Astrocyte (in vitro differentiated cells and primary cell): ENCODE data around the gene FAM50A. TPM values are rescaled to one million over a fixed set of nuclear protein-coding genes. Genes with fewer than 3 reads are reported as not detected.

Source experiments
- DNase-seq: peaks from one replicate; pipeline ENCODE4 v3.0.0-alpha.2; 2010; ENCODE audit warnings: low read depth
- FAIRE-seq: peaks from 2 replicates; lab custom pipeline; 2011; peaks lifted over from hg19 to GRCh38; lab: Jason Lieb, UNC
- H2AFZ ChIP-seq: 2 replicates; pipeline ENCODE4 v1.6.0; 2012; ENCODE audit warnings: low read depth, low read length, inconsistent platforms
- H3K27ac ChIP-seq: 2 replicates; pipeline ENCODE4 v1.5.1; 2011; ENCODE audit warnings: low read depth, low read length, inconsistent platforms
- H3K27me3 ChIP-seq: 2 replicates; pipeline ENCODE4 v1.6.0; 2011; ENCODE audit warnings: low read length, inconsistent platforms; ENCODE audit not compliant: insufficient read depth
- H3K36me3 ChIP-seq: 2 replicates; pipeline ENCODE4 v1.5.1; 2011; ENCODE audit warnings: low read length, inconsistent platforms; ENCODE audit not compliant: insufficient read depth
- H3K4me1 ChIP-seq: 2 replicates; pipeline ENCODE4 v1.5.1; 2011; ENCODE audit warnings: low read length, inconsistent platforms; ENCODE audit not compliant: insufficient read depth
- H3K4me2 ChIP-seq: 2 replicates; pipeline ENCODE4 v1.6.0; 2012; ENCODE audit warnings: low read length, inconsistent platforms
- H3K4me3 ChIP-seq: 2 replicates; pipeline ENCODE4 v1.5.1; 2011; ENCODE audit warnings: low read depth, mild to moderate bottlenecking, low read length, inconsistent platforms; ENCODE audit not compliant: insufficient read depth
- H3K79me2 ChIP-seq: 2 replicates; pipeline ENCODE4 v1.6.0; 2012; ENCODE audit warnings: mild to moderate bottlenecking, low read length, inconsistent platforms; ENCODE audit not compliant: insufficient read depth
- H3K9ac ChIP-seq: 2 replicates; pipeline ENCODE4 v1.6.0; 2012; ENCODE audit warnings: mild to moderate bottlenecking, low read length, inconsistent platforms
- H3K9me3 ChIP-seq: 2 replicates; pipeline ENCODE4 v1.5.1; 2012; ENCODE audit warnings: low read depth, mild to moderate bottlenecking, low read length, inconsistent platforms; ENCODE audit not compliant: insufficient read depth
- H4K20me1 ChIP-seq: 2 replicates; pipeline ENCODE4 v1.6.0; 2012; ENCODE audit warnings: low read length, inconsistent platforms; ENCODE audit not compliant: insufficient read depth
- H3K27ac Mint-ChIP-seq: one replicate; pipeline ENCODE4 v1.8.0; 2021; ENCODE audit warnings: mild to moderate bottlenecking, mixed read lengths; ENCODE audit not compliant: unreplicated experiment
- H3K27me3 Mint-ChIP-seq: one replicate; pipeline ENCODE4 v1.8.0; 2021; ENCODE audit warnings: low read depth, mixed read lengths; ENCODE audit not compliant: unreplicated experiment
- H3K36me3 Mint-ChIP-seq: one replicate; pipeline ENCODE4 v1.8.0; 2021; ENCODE audit warnings: low read depth, mixed read lengths; ENCODE audit not compliant: unreplicated experiment
- H3K4me1 Mint-ChIP-seq: one replicate; pipeline ENCODE4 v1.8.0; 2021; ENCODE audit warnings: low read depth, mixed read lengths; ENCODE audit not compliant: unreplicated experiment
- H3K4me3 Mint-ChIP-seq: one replicate; pipeline ENCODE4 v1.8.0; 2021; ENCODE audit warnings: mild to moderate bottlenecking, moderate library complexity, mixed read lengths; ENCODE audit not compliant: unreplicated experiment
- H3K9me3 Mint-ChIP-seq: one replicate; pipeline ENCODE4 v1.8.0; 2021; ENCODE audit warnings: mild to moderate bottlenecking, mixed read lengths; ENCODE audit not compliant: unreplicated experiment
- EZH2 ChIP-seq: IDR thresholded peaks from 2 replicates; pipeline ENCODE4 v1.6.1; 2012; ENCODE audit warnings: mild to moderate bottlenecking, low read length, inconsistent platforms; ENCODE audit not compliant: insufficient read depth
- total RNA-seq: library from RNA; stranded (reverse); gene quantifications from 2 replicates; pipeline ENCODE4 v1.2.1, GENCODE V29; 2021
- TF ChIP-seq, protein P1 (sequence below): IDR thresholded peaks from 2 replicates; pipeline ENCODE4 v1.5.1; 2011; ENCODE audit warnings: low read depth, mild to moderate bottlenecking, inconsistent platforms, low read length, moderate library complexity; ENCODE audit not compliant: insufficient read depth

The FAM50A gene
- total RNA-seq, 1 donor from 2014 or later: 100.0 TPM

DNA sequence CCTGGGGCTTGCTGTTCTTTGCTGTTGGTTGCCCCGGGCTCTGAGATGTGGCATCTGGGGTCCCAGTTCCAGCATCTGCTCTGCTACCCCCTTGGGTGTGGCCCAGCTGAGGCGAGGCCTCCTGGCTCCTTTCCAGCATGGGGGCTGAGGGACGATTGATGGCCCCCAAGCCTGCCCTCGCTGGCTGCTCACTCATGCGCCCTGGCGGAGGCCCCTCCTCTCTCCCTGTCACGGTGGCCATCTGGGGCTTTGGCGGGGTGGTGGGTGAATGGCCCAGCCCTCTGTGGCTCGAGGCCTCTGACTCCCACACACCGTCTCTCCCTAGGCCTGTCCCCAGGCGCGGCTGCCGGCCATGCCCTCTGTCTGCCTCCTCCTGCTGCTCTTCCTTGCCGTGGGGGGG, 15.9 kb downstream of the FAM50A start:
- Histone ChIP-seq H4K20me1 (peaks cover 45% of the 10 kb centered on the region), H3K9ac (peak overlapping the region; percentile 81), H3K4me2 (peak overlapping the region; percentile 91), H3K27me3 (no peaks in the 10 kb centered on the region), H3K36me3 (no peaks in the 10 kb centered on the region), H3K4me1 (peaks cover 4% of the 10 kb centered on the region), H3K27ac (no peak overlapping the region), H3K4me3 (peak overlapping the region; percentile 81), H3K79me2 (peaks cover 50% of the 10 kb centered on the region), H2AFZ (no peak overlapping the region), H3K9me3 (no peaks in the 10 kb centered on the region)
- H3K27me3 Mint-ChIP-seq: no peaks in the 10 kb centered on the region
- no peaks in the 10 kb centered on the region for H3K9me3 Mint-ChIP-seq
- no peaks in the 10 kb centered on the region for H3K4me1 Mint-ChIP-seq
- TF ChIP-seq EZH2: no peak
- TF ChIP-seq, protein P1, sequence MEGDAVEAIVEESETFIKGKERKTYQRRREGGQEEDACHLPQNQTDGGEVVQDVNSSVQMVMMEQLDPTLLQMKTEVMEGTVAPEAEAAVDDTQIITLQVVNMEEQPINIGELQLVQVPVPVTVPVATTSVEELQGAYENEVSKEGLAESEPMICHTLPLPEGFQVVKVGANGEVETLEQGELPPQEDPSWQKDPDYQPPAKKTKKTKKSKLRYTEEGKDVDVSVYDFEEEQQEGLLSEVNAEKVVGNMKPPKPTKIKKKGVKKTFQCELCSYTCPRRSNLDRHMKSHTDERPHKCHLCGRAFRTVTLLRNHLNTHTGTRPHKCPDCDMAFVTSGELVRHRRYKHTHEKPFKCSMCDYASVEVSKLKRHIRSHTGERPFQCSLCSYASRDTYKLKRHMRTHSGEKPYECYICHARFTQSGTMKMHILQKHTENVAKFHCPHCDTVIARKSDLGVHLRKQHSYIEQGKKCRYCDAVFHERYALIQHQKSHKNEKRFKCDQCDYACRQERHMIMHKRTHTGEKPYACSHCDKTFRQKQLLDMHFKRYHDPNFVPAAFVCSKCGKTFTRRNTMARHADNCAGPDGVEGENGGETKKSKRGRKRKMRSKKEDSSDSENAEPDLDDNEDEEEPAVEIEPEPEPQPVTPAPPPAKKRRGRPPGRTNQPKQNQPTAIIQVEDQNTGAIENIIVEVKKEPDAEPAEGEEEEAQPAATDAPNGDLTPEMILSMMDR: no peak
- no peak overlapping the region for H3K27ac Mint-ChIP-seq
- peak overlapping the region; percentile 88 for H3K4me3 Mint-ChIP-seq
- DNase-seq (no peak), FAIRE-seq (no peak)
- no peaks in the 10 kb centered on the region for H3K36me3 Mint-ChIP-seq

GRCh38 chrX:154460326-154460725, 16.4 kb downstream of the FAM50A start:
- H3K4me1 ChIP-seq: peaks cover 4% of the 10 kb centered on the region
- no peaks in the 10 kb centered on the region for H3K9me3 ChIP-seq
- H3K4me3 ChIP-seq: no peak overlapping the region
- FAIRE-seq (no peak), DNase-seq (no peak)
- no peak overlapping the region for H3K9ac ChIP-seq
- peaks cover 50% of the 10 kb centered on the region for H3K79me2 ChIP-seq
- Mint-ChIP-seq H3K4me3 (peak overlapping the region; percentile 88), H3K9me3 (no peaks in the 10 kb centered on the region), H3K27ac (no peak overlapping the region), H3K36me3 (no peaks in the 10 kb centered on the region), H3K27me3 (no peaks in the 10 kb centered on the region), H3K4me1 (no peaks in the 10 kb centered on the region)
- TF ChIP-seq, protein P1: no peak
- no peak for TF ChIP-seq EZH2
- no peaks in the 10 kb centered on the region for H3K36me3 ChIP-seq
- H4K20me1 ChIP-seq: peaks cover 45% of the 10 kb centered on the region
- no peak overlapping the region for H3K27ac ChIP-seq
- peak overlapping the region; percentile 91 for H3K4me2 ChIP-seq
- H3K27me3 ChIP-seq: no peaks in the 10 kb centered on the region
- no peak overlapping the region for H2AFZ ChIP-seq

GRCh38 chrX:154462396-154462795, 18.5 kb downstream of the FAM50A start:
- peaks cover 45% of the 10 kb centered on the region for H4K20me1 ChIP-seq
- H3K4me1 Mint-ChIP-seq: no peaks in the 10 kb centered on the region
- H3K9me3 Mint-ChIP-seq: no peaks in the 10 kb centered on the region
- no peak overlapping the region for H3K4me3 ChIP-seq
- H3K4me2 ChIP-seq: no peak overlapping the region
- no peak overlapping the region for H2AFZ ChIP-seq
- no peaks in the 10 kb centered on the region for H3K36me3 Mint-ChIP-seq
- no peaks in the 10 kb centered on the region for H3K27me3 Mint-ChIP-seq
- no peaks in the 10 kb centered on the region for H3K36me3 ChIP-seq
- peaks cover 50% of the 10 kb centered on the region for H3K79me2 ChIP-seq
- no peak overlapping the region for H3K27ac Mint-ChIP-seq
- FAIRE-seq (no peak), DNase-seq (no peak)
- H3K9me3 ChIP-seq: no peaks in the 10 kb centered on the region
- H3K27me3 ChIP-seq: no peaks in the 10 kb centered on the region
- H3K9ac ChIP-seq: no peak overlapping the region
- peaks cover 4% of the 10 kb centered on the region for H3K4me1 ChIP-seq
- no peak overlapping the region for H3K4me3 Mint-ChIP-seq
- H3K27ac ChIP-seq: no peak overlapping the region
- no peak for TF ChIP-seq EZH2
- TF ChIP-seq, protein P1: no peak
